Measurements from ENCODE around the gene ZNF414. TPM values are rescaled to one million over a fixed set of nuclear protein-coding genes. Genes with fewer than 3 reads are reported as not detected.

Gene ZNF414
- total and polyA plus RNA-seq, 9 of the 15 experiments (the other 6 are each of a cell fraction or from before 2014, with no cell fraction given) = 0.03 to 27.2 (median 2.2) TPM; not detected in 2

- TF ChIP-seq RREB1 (CRISPR knock-in tag; IDR thresholded peaks at IDR 0.05) = no peak
- TF ChIP-seq PKNOX1 (IDR thresholded peaks at IDR 0.05) = peak; percentile 98
- TF ChIP-seq ZNF75A (CRISPR knock-in tag; IDR thresholded peaks at IDR 0.05) = no peak
Measured at GRCh38 chr19:8525401-8525684, 11.4 kb upstream of the ZNF414 start (continued).

GRCh38 chr19:8519388-8519787 lies 5.4 kb upstream of the ZNF414 start:
- in situ Hi-C loops (cut with MboI) = no loop called here
- no peaks in the 10 kb centered on the region for H4K20me1 ChIP-seq (replicated peaks; ENCODE audit: control insufficient read depth, insufficient read depth, low read length)

More at GRCh38 chr19:8519388-8519787, 5.4 kb upstream of the ZNF414 start:
- peak; percentile 75 for TF ChIP-seq ZNF121 (CRISPR knock-in tag; conservative IDR thresholded peaks at IDR 0.05)
- TF ChIP-seq PHB (CRISPR knock-in tag; IDR thresholded peaks at IDR 0.05) = no peak
- no peaks in the 10 kb centered on the region for H3K9me3 ChIP-seq (replicated peaks; ENCODE audit: control insufficient read depth, insufficient read depth, low read depth, low read length)
- no peaks in the 10 kb centered on the region for H3K36me3 ChIP-seq (ENCODE audit: control insufficient read depth, insufficient read depth, low read length)
- H2AFZ ChIP-seq (ENCODE audit: low read depth, low read length) = no peak overlapping the region
- WGBS (ENCODE audit: insufficient coverage, low coverage, missing lambda C conversion rate) = 49% methylated on average over 6 of the region's 6 CpGs
- H3K4me2 ChIP-seq (ENCODE audit: insufficient read depth, low read length) = no peak overlapping the region
- intact Hi-C loops (cut with micrococcal nuclease) = no loop called here
- no peak for FAIRE-seq
- H3K9me1 ChIP-seq (ENCODE audit: control insufficient read depth, insufficient read depth, low read length) = no peaks in the 10 kb centered on the region
- no peaks in the 10 kb centered on the region for H3K79me2 ChIP-seq (ENCODE audit: control insufficient read depth, insufficient read depth, low read length)
- ChIA-PET CTCF (ENCODE audit: low intra/inter-chr PET ratio) (no interaction called here), POLR2A (interaction anchor here (1.8 kb wide), 1 partner anchor 18 kb away, joined by 5 read pairs; no protein-coding TSS in a partner anchor)
- no peak overlapping the region for H3K27ac ChIP-seq (ENCODE audit: extremely low read depth, low read depth, low read length)
- peaks cover 12 to 21% of the 10 kb centered on the region in 2 experiments for H3K4me1 ChIP-seq (replicated peaks in 1 of 2; ENCODE audit: control insufficient read depth in 2 of 2, insufficient read depth in 2 of 2, low read length in 2 of 2)
- H3K9ac ChIP-seq (ENCODE audit: insufficient read depth in 1 of 2, low read depth in 2 of 2, low read length in 2 of 2) = no peak overlapping the region
- H3K4me3 ChIP-seq = no peak overlapping the region
- H3K27me3 ChIP-seq (ENCODE audit: control insufficient read depth in 2 of 2, insufficient read depth in 2 of 2, low read length in 2 of 2) = no peaks in the 10 kb centered on the region
- no peak for DNase-seq (ENCODE audit: extremely low read depth in 1 of 4, low spot score in 3 of 4)
- BruUV-seq (replicated peaks) = no TSS peak
- no peak for ATAC-seq

Data from K562 (cell line).